SK-N-SH (cell line): ENCODE data around the gene NSD2. TPM values are rescaled to one million over a fixed set of nuclear protein-coding genes. Genes with fewer than 3 reads are reported as not detected.
A peak's percentile ranks its signal among the peaks of the same experiment; 100 is the strongest.

Experiments
- CTCF ChIA-PET: fragments of 300-600, 350-600 bp; formaldehyde crosslinking; extraction: SDS; loops from one replicate; lab custom pipeline; 2021; lab: Yijun Ruan, JAX
- POLR2A ChIA-PET: fragments of 350-600 bp; sonication (Branson Sonifier 250); formaldehyde crosslinking; extraction: SDS; loops from one replicate; lab custom pipeline; 2020; ENCODE audit warnings: antibody characterized with exemption, inconsistent platforms; lab: Yijun Ruan, JAX
- DNase-seq: peaks from one replicate; pipeline ENCODE4 v3.0.0; 2012
- H2AFZ ChIP-seq: fragments of 200-600 bp; sonication (generic); 2 replicates; pipeline ENCODE4 v1.8.1; 2016; ENCODE audit warnings: antibody characterized with exemption, mild to moderate bottlenecking, low read depth
- H3F3A ChIP-seq: fragments of 200-600 bp; sonication (generic); replicated peaks from 2 replicates; pipeline ENCODE3; 2016; ENCODE audit warnings: antibody characterized with exemption, mild to moderate bottlenecking; ENCODE audit not compliant: insufficient read depth
- H3K27ac ChIP-seq, 2 experiments: fragments of 200-500 bp in 1 of 2; fragments of 200-600 bp in 1 of 2; sonication (Bioruptor generic) in 1 of 2; sonication (generic), shearing (Covaris generic) in 1 of 2; 2 replicates each; pipeline versions ENCODE4 v1.5.1 to v1.6.1; 2014 to 2016; ENCODE audit warnings: low read depth in 2 of 2, inconsistent platforms in 1 of 2, low read length in 1 of 2, mild to moderate bottlenecking in 1 of 2, mixed read lengths in 1 of 2
- H3K27me3 ChIP-seq: fragments of 200-600 bp; sonication (generic), shearing (Covaris generic); 2 replicates; pipeline ENCODE4 v1.6.1; 2016; ENCODE audit warnings: mixed run types; ENCODE audit not compliant: insufficient read depth
- H3K36me3 ChIP-seq, 2 experiments: fragments of 200-500 bp in 1 of 2; fragments of 200-600 bp in 1 of 2; sonication (Bioruptor generic) in 1 of 2; sonication (generic) in 1 of 2; replicated peaks in 1 of 2; 2 replicates each; pipeline versions ENCODE3 to v1.5.1; 2014 to 2016; ENCODE audit warnings: low read length in 1 of 2, mild to moderate bottlenecking in 1 of 2; ENCODE audit not compliant: insufficient read depth in 2 of 2, control insufficient read depth in 1 of 2
- H3K4me1 ChIP-seq, 2 experiments: fragments of 200-500 bp in 1 of 2; fragments of 200-600 bp in 1 of 2; sonication (Bioruptor generic) in 1 of 2; sonication (generic), shearing (Covaris generic) in 1 of 2; 2 replicates each; pipeline versions ENCODE4 v1.5.1 to v1.6.1; 2014 to 2016; ENCODE audit warnings: low read depth in 1 of 2, low read length in 1 of 2, mixed run types in 1 of 2; ENCODE audit not compliant: insufficient read depth in 2 of 2, control insufficient read depth in 1 of 2
- H3K4me2 ChIP-seq: fragments of 200-600 bp; sonication (generic), shearing (Covaris generic); 2 replicates; pipeline ENCODE4 v1.6.1; 2017; ENCODE audit warnings: mixed run types
- H3K4me3 ChIP-seq, 2 experiments: fragments of 200-500 bp in 1 of 2; fragments of 200-600 bp in 1 of 2; sonication (Bioruptor generic) in 1 of 2; sonication (generic), shearing (Covaris generic) in 1 of 2; 2 replicates each; pipeline versions ENCODE4 v1.5.1 to v1.8.1; 2014 to 2016; ENCODE audit warnings: low read depth in 2 of 2, inconsistent platforms in 1 of 2, low read length in 1 of 2, mild to moderate bottlenecking in 1 of 2, mixed read lengths in 1 of 2, moderate library complexity in 1 of 2
- H3K79me2 ChIP-seq: fragments of 200-600 bp; sonication (generic); 2 replicates; pipeline ENCODE4 v1.8.1; 2017; ENCODE audit warnings: mild to moderate bottlenecking; ENCODE audit not compliant: insufficient read depth
- H3K9ac ChIP-seq: fragments of 200-600 bp; sonication (generic); 2 replicates; pipeline ENCODE4 v1.6.1; 2017; ENCODE audit warnings: mixed run types
- H3K9me2 ChIP-seq: fragments of 200-600 bp; sonication (generic); 2 replicates; pipeline ENCODE4 v1.6.1; 2017; ENCODE audit warnings: mixed run types
- H3K9me3 ChIP-seq: fragments of 200-600 bp; sonication (generic); 2 replicates; pipeline ENCODE4 v1.6.1; 2017; ENCODE audit warnings: mixed run types, mild to moderate bottlenecking, moderate library complexity
- H4K20me1 ChIP-seq: fragments of 200-600 bp; sonication (generic); 2 replicates; pipeline ENCODE4 v1.6.1; 2017; ENCODE audit warnings: mild to moderate bottlenecking, mixed run types; ENCODE audit not compliant: insufficient read depth
- CHD2 ChIP-seq: fragments of 150-350 bp; IDR thresholded peaks from 2 replicates; pipeline ENCODE4 v1.6.1; 2018; ENCODE audit warnings: low read length; ENCODE audit not compliant: partially characterized antibody
- EP300 ChIP-seq, 2 experiments: IDR thresholded peaks; 2 replicates each; pipeline versions ENCODE4 v1.4.0 to v1.6.1; 2012; ENCODE audit warnings: borderline replicate concordance in 1 of 2, low read depth in 1 of 2, low read length in 1 of 2
- EZH2phosphoT487 ChIP-seq: fragments of 200-600 bp; sonication (generic); IDR thresholded peaks from 2 replicates; pipeline ENCODE4 v1.6.1; 2017; ENCODE audit warnings: low read depth, mixed run types, mild to moderate bottlenecking, antibody characterized with exemption, moderate library complexity, borderline replicate concordance
- FOXJ3 ChIP-seq: sonication (generic); formaldehyde crosslinking; IDR thresholded peaks from 2 replicates; pipeline ENCODE4 v1.5.1; 2020; ENCODE audit warnings: mild to moderate bottlenecking, missing genetic modification reagents
- FOXM1 ChIP-seq: IDR thresholded peaks from 2 replicates; pipeline ENCODE4 v1.4.0; 2012; ENCODE audit warnings: low read depth, mild to moderate bottlenecking
- GABPA ChIP-seq: IDR thresholded peaks from 2 replicates; pipeline ENCODE4 v1.4.0; 2012; ENCODE audit warnings: low read depth, mild to moderate bottlenecking
- MEF2A ChIP-seq: IDR thresholded peaks from 2 replicates; pipeline ENCODE4 v1.4.0; 2012; ENCODE audit warnings: low read depth, borderline replicate concordance
- NFIC ChIP-seq: IDR thresholded peaks from 2 replicates; pipeline ENCODE4 v1.4.0; 2012; ENCODE audit warnings: borderline replicate concordance
- PBX3 ChIP-seq: IDR thresholded peaks from 2 replicates; pipeline ENCODE4; 2012
- POLR2AphosphoS5 ChIP-seq: IDR thresholded peaks from 2 replicates; pipeline ENCODE4 v1.6.1; 2012; ENCODE audit warnings: low read depth, low read length
- RCOR1 ChIP-seq: fragments of 150-350 bp; IDR thresholded peaks from 2 replicates; pipeline ENCODE4 v1.6.1; 2017; ENCODE audit warnings: antibody characterized with exemption, low read length
- REST ChIP-seq: IDR thresholded peaks from 2 replicates; pipeline ENCODE4 v1.6.1; 2012; ENCODE audit warnings: mild to moderate bottlenecking, low read depth, low read length, moderate library complexity
- RFX5 ChIP-seq: IDR thresholded peaks from 2 replicates; pipeline ENCODE4 v1.6.1; 2012; ENCODE audit warnings: mild to moderate bottlenecking, improper control_type of control experiment, low read length
- SMC3 ChIP-seq: IDR thresholded peaks from 2 replicates; pipeline ENCODE4 v1.6.1; 2012; ENCODE audit warnings: low read depth, low read length, improper control_type of control experiment
- TCF12 ChIP-seq: IDR thresholded peaks from 2 replicates; pipeline ENCODE4 v1.4.0; 2012
- TEAD4 ChIP-seq: IDR thresholded peaks from 2 replicates; pipeline ENCODE4 v1.4.0; 2012; ENCODE audit warnings: mild to moderate bottlenecking, borderline replicate concordance; ENCODE audit not compliant: insufficient read depth
- USF1 ChIP-seq: IDR thresholded peaks from 2 replicates; pipeline ENCODE4 v1.4.0; 2012; ENCODE audit warnings: low read depth, borderline replicate concordance
- YY1 ChIP-seq: IDR thresholded peaks from 2 replicates; pipeline ENCODE4 v1.4.0; 2012; ENCODE audit warnings: low read depth, mild to moderate bottlenecking
- ZBTB33 ChIP-seq: IDR thresholded peaks from 2 replicates; pipeline ENCODE4 v1.4.0; 2012; ENCODE audit warnings: low read depth, borderline replicate concordance
- WGBS: methylation state at CpG from one replicate; pipeline ENCODE4 v1.1.6; 2017; ENCODE audit warnings: low lambda C conversion rate; 5-methylcytosine and 5-hydroxymethylcytosine counted together
- polyA plus RNA-seq, 3 experiments: library from polyadenylated mRNA; depleted of rRNA; stranded (reverse); fragments of >200 nt; gene quantifications; 2 replicates each; pipeline ENCODE4 v1.2.3, GENCODE V29; 2012
- TF ChIP-seq, protein P1 (sequence below): fragments of 150-350 bp; IDR thresholded peaks from 2 replicates; pipeline ENCODE4 v1.6.1; 2016; ENCODE audit warnings: mild to moderate bottlenecking, low read depth, low read length

Gene NSD2
- polyA plus RNA-seq, 1 of the 3 experiments (the other 2 are of a cell fraction) = 34.2 TPM

DNA sequence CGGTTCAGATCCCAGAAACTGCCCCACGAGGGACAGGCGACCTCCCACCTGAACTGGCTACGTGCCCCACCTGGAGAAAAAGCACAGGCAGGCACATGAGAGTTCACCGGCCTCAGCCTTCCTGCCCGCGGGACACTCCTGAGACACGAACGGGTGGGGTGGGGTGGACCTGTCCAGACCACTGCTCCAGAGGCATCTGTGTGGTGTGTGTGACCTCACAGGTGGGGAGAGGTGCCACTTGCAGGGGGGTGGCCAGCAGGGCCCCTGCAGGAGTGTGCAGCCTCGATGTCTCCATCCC is 119.1 kb downstream of the NSD2 start:
- peaks cover 7 to 43% of the 10 kb centered on the region in 2 experiments for H3K36me3 ChIP-seq
- no peaks in the 10 kb centered on the region for H3K9me2 ChIP-seq
- peaks cover 34% of the 10 kb centered on the region for H3K79me2 ChIP-seq
- TF ChIP-seq RCOR1 (no peak), REST (no peak), USF1 (no peak), NFIC (no peak), CHD2 (no peak), EZH2phosphoT487 (no peak), RFX5 (no peak), POLR2AphosphoS5 (no peak), MEF2A (no peak), FOXJ3 (CRISPR knock-in tag) (no peak), YY1 (no peak), TEAD4 (no peak), GABPA (no peak), ZBTB33 (no peak), PBX3 (no peak), SMC3 (no peak), FOXM1 (no peak), TCF12 (no peak), EP300 (IDR thresholded peaks at IDR 0.05; ENCODE audit: borderline replicate concordance in 1 of 2, low read depth in 1 of 2, low read length in 1 of 2) (no peak)
- TF ChIP-seq, protein P1, sequence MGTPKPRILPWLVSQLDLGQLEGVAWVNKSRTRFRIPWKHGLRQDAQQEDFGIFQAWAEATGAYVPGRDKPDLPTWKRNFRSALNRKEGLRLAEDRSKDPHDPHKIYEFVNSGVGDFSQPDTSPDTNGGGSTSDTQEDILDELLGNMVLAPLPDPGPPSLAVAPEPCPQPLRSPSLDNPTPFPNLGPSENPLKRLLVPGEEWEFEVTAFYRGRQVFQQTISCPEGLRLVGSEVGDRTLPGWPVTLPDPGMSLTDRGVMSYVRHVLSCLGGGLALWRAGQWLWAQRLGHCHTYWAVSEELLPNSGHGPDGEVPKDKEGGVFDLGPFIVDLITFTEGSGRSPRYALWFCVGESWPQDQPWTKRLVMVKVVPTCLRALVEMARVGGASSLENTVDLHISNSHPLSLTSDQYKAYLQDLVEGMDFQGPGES = no peak
- POLR2A ChIA-PET = no interaction called here
- H3K4me2 ChIP-seq = no peak overlapping the region
- peaks cover 8% of the 10 kb centered on the region; the same call in 1 of the 2 replicates for H4K20me1 ChIP-seq
- H3K27ac ChIP-seq = no peak overlapping the region
- no peaks in the 10 kb centered on the region for H3K9me3 ChIP-seq
- H3K27me3 ChIP-seq = no peaks in the 10 kb centered on the region
- no peak overlapping the region for H2AFZ ChIP-seq
- H3K9ac ChIP-seq = no peak overlapping the region
- WGBS = 88% methylated on average over 3 of the region's 10 CpGs
- H3K4me3 ChIP-seq = no peak overlapping the region
- CTCF ChIA-PET = no interaction called here
- H3F3A ChIP-seq = no peaks in the 10 kb centered on the region
- H3K4me1 ChIP-seq = peaks cover 0 to 11% of the 10 kb centered on the region in 2 experiments; a peak in 1 of 4 replicates
- DNase-seq = peak; percentile 22
